Stimulated activated CD4-positive, alpha-beta T cell treated with anti-CD3 and anti-CD28 coated beads, Interleukin-12 subunit alpha, Interleukin-12 subunit beta, amount 100 ng/mL, for 48 hours (primary cell): ENCODE measurements around the gene MCTP1.
A peak's percentile ranks its signal among the peaks of the same experiment; 100 is the strongest.
"Not testable (repeated sequence)": the region's sequence is repeated elsewhere in the genome, so short reads cannot be mapped to it uniquely, and the experiment has no call there.

Experiments
- DNase-seq, 3 donors: peaks; one replicate each; pipeline ENCODE4 v3.0.0-alpha.2; 2020; ENCODE audit warnings: low read depth in 2 of 3, low spot score in 1 of 3

MCTP1 gene

DNA sequence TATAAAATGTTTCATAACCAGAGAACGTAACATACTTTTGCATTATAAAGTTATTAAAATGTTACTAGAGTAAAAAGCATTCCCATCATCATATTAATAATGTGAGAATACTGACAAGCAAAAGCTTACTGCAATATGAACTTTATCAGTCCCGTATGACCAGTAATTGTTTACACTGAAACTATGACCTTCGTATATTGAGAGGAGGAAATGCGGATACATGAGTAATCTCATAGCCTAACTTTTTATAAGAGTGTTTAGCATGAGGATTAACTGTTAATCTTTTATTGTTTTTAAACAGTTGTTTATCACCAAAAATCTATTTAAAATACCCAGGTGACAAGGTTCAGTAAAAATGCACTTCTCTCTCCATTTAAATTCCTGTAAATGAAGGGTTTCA lies 394.0 kb downstream of the MCTP1 start:
- no peak for DNase-seq

DNA sequence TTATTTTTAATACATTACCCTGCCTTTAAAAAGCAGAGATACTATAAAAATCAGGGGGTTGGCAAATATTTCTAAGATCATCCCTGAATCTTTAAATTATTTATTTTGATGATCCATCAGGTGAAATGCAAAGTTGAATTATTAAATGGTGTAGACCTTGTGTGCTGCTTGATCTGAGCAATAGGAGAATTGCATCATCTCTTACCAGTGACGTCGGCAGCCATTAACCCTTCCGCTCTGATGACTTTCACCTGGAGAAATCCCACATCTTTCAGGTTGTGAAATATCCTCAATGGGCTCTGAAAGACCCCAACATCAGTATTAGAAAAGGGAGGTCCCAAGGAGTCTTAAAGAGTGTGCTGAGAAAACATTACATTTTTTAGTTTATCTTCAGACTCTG lies 396.2 kb downstream of the MCTP1 start:
- DNase-seq: no peak

DNA sequence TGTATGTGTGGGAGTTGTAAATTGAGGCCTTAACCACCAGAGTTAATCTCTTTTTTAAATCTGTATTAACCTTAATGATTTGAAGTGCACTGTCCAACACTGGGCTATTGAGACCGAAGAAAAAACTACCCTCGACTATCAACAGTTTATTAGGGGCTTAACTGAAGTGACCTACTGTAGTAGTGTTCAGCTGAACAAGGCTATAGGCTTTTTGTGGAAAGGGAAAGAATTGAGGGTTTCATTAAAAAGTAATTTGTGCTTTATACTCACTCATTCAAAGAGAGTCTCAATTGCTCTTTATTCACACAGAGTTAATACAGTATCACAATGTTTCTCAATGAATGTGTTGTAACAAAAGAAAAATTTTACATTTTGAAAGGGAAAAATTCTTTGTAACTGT lies 399.0 kb downstream of the MCTP1 start:
- no peak for DNase-seq

DNA sequence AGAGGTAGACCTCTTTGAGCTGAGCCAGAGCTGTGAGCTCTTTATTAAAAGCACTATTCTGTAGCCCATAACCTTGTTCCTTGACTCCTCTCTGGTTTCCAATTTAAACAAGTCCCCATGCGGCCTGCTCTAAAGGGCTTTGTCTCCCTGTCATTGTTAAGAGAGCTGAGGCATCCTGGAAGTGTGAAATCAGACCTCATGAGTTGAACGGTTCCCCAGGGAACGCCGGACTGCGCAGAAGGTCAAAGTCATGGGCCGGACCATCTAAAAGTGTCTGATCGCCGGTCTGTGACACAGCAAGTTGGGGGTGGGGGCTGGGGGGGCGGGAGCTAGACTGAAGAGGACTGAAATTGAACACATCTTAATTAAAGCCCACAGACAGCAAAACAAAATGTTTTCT lies 400.6 kb downstream of the MCTP1 start:
- no peak for DNase-seq

DNA sequence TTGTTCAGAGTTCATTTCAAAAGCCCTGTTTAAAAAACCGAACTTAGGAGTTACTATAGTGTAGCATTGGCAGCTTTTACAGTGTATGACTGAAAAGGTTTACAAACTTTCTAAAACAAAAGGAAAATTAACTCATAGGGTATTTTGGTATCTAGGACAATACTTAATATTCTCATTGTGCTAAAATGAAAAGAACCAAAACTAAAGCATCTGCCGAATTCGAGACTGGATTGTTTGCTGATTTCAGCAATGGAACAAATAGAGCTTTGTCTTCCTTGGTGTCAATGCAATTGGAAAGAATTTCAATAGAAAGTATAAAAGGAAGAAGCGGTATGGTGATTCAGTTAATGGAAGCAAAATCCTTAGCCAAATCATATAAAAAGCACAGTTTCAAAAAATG lies 412.4 kb downstream of the MCTP1 start:
- no peak for DNase-seq

DNA sequence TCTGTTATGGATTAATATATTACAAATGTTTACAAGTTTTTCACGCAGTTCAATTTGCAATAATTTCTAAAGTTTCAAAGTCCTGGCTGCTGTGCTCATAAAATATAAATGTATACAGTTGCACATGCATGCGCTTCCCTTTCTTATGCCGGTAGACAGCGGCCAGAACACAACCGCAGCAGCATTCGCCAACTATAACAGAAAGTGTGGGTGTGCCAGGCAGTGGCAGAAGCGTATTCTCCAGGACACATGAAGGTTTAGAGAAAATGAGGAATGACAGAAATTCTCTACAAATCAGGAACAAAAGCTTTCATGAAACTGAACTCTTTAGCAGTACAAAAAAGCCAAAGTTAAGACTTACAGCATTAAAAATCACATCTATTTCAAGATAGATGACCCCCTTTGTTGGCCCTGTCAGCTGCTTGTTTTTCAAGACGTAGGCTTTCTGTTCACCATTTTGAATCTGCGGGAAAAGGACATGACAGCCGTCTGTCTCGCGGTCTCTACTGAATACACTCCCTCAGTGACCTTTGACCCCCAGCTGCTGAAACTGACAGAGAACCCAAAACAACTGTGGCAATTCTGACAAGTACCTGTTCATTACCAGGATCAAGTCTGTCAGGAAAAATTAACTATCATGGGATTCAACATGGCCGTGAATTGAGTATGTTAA lies 414.2 kb downstream of the MCTP1 start:
- no peak for DNase-seq

DNA sequence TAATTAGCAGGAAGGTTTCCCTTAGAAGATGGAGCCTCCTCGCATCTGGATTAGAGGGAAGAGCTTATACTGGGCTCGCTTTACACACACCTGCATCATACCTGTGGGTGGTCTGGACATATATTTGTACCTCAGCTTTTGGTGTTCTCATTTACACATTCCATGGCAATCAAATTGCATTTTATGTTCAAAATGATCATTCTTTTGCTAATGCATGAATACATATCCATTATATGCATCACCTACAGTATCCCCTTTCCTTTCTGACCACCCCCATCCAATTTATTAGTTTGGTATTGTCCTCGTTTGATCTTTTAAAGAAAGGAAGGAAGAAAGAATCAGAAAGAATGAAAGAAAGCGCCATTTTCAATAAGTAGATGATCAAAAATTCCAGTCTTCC lies 415.0 kb downstream of the MCTP1 start:
- no peak for DNase-seq

DNA sequence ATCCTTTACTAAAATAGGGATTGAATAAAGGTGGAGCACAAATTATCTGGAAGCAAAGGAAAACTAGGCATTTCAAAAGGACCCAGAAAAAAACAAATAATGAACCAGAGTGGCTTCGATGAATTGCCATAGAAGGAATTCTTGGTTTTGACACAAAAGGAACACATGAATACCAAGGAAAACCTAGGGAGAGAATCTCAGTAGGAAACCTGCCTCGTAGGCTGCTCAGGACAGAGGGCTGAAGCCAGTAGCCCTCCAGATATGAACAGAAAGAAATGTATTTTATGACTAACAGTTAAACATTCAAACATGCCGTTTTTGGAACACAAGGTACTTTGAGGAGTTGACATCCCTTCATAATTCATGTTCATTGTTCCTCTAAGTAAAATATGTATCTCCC lies 420.9 kb downstream of the MCTP1 start:
- DNase-seq: no peak

DNA sequence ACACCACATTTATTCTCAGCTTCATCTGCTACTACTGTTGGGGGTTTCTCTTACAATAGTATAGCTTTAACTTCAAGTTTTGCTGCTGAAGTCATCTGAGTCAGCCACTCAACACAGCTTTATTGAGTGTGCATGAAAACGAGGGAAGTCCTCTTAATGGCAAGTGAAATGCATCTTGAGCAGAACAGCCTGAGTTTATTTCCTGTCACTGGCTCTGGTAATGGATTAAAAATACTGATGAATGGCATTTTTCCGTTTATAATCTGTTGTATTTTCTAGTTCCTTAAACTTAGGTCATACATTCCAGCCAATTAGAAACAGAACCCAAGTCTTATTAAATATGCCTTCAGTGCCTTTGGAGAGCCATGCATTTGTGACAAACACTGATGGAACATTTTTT lies 427.8 kb downstream of the MCTP1 start:
- DNase-seq: no peak

DNA sequence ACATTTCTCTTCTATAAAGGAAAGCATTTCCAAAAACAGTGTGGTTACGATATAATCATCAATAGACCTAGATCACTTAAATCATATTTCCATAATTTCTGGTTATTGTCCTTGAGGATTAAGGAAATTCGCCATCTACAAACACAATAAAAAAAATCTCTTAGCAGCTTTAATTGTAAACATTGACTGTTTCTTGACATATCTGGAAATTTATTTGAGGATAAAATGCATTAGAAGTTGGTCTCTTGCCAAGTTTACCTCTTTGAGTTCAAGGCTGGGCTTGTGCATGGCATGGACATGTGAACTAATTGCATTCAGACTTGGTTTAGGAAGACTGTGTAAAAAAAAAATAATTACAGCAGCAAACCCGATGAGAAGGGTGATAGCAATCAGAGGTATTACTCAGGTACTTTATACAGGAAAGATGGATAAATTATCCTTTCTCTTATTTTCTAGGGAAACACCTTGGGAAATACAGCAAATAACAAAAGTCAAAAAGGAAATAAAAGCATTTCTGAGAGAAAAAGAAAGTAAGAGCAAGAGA lies 428.6 kb downstream of the MCTP1 start:
- DNase-seq: no peak

DNA sequence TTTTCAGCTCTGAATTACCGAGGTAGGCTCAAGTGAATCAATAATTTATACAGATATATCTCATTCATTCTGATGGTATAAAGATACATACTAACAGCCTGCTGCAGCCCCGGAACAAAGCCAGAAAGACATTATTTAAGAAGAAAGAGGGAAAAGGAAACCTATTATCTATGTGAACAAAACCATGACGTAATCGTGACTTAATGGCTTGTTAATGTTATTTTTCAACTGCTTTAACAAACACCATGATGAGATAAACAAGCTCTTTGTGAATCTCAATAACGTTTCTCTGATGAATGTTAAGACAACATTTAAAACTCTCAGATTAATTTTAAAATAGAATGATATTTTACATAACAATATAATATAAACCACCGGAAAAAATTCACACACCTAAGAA lies 429.4 kb downstream of the MCTP1 start:
- DNase-seq: no peak

DNA sequence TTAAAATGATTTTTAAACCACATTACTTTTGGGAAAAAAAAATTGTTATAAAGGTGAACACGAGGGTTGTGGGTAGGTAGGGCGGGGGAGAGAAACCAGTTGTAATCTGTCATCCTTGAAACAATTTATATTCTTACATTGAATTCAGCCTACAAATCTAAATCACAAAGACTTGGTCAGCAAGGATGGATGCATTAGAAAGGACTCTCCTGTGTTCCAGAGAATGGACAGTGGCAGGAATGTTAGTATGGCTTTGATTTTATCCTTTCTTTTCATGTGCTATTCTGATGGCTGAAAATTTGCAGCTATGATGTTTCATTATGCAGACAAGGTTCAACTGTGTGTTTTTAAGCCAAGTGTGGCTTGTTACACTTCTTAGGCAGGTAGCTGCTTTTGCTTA lies 431.8 kb downstream of the MCTP1 start:
- no peak for DNase-seq

DNA sequence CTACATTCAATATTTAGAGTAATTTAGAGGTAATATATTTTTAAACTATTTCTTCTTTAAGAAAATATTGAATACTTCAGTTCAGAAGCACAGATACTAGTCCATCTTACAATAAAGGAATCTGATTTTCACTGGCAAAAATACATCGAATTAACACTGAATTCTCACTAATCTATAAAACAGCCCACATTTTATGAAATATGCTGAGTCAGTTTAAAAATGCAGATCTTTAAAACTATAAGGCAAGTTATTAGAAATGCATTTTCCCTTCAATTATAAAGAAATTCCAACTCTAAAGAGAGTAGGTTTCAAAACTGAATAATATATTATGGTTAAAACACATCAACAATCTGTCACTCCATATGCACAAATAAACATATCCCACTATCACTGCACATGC lies 433.9 kb downstream of the MCTP1 start:
- no peak for DNase-seq

DNA sequence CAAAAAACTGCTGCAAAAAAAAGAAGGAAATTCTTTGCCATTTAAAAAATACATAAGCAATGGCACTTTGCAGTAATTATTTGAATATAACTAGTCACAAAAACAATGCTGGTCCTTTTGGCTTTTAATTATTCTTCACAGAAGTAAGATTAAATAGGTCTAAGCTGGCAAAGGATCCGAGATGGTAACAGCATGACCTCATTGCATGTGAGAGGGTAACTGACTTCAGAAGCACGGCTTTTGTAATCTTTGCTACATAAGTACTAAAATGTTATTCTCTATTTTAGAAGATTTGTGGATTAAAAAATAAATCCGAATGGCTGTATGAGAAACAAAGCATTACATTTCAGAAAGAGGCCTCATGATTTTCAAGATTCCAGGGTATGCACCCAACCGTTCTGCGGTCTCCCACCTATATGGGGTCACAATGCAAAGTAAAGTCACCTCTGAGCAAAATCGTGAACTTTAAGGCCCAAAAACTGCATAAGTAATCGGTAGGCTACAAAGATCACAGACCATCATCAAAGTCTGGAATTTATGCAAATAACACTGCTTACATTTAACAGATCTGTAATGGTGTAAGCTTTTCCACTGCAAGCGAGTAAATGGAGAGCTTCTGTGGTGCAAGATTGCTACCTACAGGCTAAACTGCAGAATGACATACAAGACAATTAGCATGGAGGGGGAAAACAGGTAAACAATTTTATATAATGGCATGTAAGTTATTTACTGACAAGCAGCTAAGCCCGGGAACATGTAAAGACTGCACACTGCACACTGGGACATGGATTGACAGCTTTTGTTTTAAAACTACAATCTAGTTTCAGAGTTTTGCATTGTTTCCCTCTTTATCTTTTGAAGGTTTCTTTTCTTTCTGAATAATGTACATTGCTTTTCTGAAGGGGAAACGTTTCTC lies 434.8 kb downstream of the MCTP1 start:
- peak in 1 of 3 donors; percentile 31 for DNase-seq

DNA sequence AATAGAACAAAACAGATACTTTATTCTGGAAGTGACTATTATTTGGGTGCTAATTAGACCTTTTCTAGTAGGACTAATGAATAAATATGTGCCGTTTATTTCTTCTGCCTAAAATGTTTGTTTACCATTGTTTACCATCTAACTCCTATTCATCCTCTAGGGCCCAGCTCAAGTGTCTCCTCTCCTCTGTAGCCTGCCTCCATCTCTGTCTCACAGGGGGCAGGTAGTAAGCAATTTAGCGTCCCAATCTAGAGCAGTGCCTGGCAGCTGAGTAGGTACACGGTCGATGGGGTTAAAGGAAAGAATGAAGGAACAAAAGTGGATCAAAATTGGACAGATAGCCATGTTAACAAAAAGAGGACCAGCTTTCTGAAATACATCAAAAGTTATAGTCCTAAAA lies 435.6 kb downstream of the MCTP1 start:
- no peak for DNase-seq

DNA sequence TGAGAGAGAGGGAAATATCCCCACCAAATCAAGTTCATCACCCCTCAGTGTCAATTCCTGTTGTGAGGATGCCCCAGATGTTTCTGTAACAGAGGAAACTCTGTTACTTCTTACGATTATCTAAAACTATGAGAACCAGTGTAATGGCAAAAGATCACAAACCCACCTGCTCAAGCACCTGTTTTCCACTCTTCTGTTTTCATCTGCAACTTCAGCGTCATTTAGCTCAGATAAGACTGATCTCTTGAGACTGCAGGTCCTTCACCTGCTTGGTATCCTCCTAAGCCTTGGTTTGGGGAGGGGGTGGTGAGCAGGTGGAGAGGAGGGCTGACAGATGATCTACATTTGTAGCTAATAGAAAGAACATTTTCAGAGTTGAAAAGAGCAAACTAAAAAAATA lies 437.2 kb downstream of the MCTP1 start:
- DNase-seq: no peak

DNA sequence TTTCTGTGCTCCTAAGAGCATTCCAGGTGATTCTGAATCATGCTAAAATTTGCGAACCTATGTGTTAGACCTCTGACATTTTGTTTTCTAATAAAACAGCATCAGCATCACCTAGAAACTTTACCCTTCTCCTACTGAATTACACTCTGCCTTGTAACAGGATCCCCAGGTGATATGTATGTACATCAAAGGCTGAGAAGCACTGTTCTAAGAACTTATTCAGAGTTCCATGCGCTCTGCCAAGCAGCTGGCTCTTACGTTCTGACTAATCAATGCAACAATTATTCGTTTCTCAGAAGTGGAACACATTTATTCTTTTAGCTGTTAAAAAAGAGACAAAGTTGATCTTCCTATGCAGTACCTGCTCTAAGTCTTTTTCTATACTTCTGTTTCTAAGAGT lies 437.9 kb downstream of the MCTP1 start:
- no peak for DNase-seq

DNA sequence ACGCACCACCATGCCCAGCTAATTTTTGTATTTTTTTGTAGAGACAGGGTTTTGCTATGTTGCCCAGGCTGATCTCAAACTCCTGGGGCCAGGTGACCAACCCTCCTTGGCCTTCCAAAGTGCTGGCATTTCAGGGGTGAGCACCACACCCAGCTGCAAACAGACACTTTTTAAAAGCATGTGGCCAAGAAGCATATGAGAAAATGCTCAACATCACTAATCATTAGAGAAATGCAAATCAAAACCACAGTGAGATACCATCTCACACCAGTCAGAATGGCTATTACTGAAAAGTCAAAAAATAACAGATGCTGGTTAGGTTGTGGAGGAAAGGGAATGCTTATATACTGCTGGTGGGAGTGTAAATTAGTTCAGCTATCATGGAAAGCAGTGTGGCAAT lies 439.2 kb downstream of the MCTP1 start:
- not testable (repeated sequence) for DNase-seq

DNA sequence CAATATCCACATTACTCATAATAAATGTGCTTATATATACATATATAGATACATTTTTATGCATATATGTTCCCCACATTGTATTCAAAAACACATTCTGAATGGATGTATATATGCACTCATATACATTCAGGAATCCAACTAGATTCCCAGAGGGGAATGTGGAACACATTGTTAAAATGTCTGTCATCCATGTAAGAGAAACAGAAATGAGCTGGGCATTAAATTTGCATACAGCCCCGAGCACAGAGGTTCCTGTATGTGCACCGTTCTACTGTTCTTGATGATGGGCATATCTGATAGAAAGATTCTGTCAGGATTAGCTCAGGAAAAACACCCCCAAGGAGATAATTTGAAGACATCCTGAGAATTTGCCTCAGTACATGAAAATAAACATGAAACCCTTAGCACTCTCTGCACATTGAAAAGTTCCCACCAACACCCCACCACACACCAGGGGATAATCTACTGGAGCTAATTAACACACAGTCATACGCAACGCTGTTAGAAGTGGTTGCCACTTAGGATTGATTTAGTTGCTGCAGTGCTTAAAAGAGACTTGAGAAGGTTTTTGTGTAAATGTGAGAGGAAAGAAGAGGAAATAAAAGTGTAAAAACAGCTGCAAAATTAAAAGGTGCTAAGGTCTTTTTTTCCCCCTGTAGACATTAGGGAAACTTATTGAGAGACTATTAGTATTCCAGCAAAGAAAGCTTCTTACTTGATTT lies 443.1 kb downstream of the MCTP1 start:
- no peak for DNase-seq

DNA sequence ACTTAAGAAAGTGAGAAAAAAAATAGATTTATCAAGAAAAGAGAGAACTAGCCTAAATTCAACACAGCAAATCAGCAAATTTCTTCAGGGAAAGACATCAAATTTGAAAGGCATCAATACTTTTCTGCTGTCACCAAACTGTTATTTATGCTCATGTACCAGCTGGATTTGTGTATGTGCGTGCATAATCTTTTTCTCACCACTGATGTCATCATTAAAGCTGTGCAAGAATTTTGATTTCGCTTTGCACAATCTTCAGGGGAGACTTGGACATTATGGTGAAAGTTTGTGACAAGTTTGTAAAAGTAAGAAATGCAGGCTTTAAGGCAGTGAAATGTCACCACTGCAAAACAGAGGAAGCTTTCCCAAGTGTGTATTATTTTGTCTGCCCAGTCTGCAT lies 451.0 kb downstream of the MCTP1 start:
- no peak for DNase-seq

DNA sequence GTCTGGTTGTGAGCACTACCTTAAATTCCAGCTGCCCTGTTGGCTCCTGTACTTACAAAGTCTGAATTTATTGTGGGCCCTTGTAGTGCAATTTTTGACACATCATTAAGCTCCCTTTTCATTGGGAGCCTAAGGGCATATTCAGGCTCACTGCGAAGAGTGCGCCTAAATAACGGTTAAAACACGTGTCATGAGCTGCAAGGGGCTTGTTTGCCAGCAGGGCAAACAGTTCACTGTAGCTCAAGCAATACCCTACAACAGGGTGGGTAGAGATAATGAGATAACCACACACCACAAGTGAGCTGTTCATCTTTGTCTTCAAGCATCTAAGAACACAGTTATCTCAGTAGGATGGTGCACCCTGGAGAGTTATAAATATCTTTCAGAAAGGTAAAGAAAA lies 452.2 kb downstream of the MCTP1 start:
- DNase-seq: no peak

DNA sequence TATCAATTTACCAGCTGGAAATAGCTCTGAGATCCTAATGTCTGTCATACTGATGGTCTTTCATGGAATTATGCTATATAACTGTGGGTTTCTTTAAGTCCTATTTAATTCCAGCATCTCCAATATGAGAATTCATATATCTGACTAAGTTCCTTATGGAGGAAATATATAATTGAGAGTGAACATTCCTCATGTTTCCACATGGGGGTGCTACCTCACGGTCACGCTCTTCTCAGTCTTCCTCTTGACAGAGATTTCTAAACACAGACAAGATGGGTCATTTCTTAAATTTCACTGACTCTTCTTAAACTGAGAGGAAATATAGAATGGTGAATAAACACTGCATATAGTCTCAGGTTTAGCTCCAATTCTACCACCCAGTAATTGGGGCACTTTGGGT lies 454.4 kb downstream of the MCTP1 start:
- no peak for DNase-seq
